ENCODE measurements around the gene GJB5. TPM values are rescaled to one million over a fixed set of nuclear protein-coding genes. Genes with fewer than 3 reads are reported as not detected.

Gene GJB5
- total and polyA plus RNA-seq, 4 donors, result 0.17 to 1.6 (median 0.56) TPM

DNA sequence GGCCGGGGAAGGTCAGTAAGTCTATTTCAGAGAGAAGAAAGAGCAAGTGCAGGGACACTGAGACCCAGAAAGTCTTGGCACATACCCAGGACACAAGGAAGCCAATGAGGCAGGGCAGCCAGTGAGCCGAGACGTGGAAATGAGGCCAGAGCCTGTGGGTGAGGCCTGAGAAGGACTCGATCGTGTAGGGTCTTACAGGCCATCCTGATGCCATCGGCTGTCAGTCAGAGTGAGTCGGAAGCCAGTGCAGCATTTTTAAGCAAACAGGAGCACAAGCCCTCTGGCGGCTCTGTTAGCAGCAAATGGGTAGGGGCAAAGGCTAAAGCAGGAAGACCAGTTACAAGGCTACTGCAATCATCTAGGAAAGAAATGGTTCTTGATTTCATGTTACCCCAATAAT is 20.1 kb downstream of the GJB5 start:
- TF ChIP-seq, protein P1, sequence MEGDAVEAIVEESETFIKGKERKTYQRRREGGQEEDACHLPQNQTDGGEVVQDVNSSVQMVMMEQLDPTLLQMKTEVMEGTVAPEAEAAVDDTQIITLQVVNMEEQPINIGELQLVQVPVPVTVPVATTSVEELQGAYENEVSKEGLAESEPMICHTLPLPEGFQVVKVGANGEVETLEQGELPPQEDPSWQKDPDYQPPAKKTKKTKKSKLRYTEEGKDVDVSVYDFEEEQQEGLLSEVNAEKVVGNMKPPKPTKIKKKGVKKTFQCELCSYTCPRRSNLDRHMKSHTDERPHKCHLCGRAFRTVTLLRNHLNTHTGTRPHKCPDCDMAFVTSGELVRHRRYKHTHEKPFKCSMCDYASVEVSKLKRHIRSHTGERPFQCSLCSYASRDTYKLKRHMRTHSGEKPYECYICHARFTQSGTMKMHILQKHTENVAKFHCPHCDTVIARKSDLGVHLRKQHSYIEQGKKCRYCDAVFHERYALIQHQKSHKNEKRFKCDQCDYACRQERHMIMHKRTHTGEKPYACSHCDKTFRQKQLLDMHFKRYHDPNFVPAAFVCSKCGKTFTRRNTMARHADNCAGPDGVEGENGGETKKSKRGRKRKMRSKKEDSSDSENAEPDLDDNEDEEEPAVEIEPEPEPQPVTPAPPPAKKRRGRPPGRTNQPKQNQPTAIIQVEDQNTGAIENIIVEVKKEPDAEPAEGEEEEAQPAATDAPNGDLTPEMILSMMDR (IDR thresholded peaks at IDR 0.05; ENCODE audit: control extremely low read depth, extremely low read depth), result no peak
- H3K27me3 ChIP-seq (ENCODE audit: control insufficient read depth in 3 of 3, insufficient read depth in 3 of 3, low read length in 2 of 3), result peaks cover 0 to 12% (median 12%) of the 10 kb centered on the region in 3 donors
- no peak overlapping the region for H3K4me3 ChIP-seq
- ATAC-seq (ENCODE audit: insufficient read depth, low FRiP score), result no peak
- no peaks in the 10 kb centered on the region for H3K36me3 ChIP-seq (ENCODE audit: control insufficient read depth in 4 of 4, insufficient read depth in 4 of 4, low read length in 4 of 4)
- peaks cover 0 to 1% (median 0%) of the 10 kb centered on the region in 4 donors for H3K9me3 ChIP-seq (ENCODE audit: control insufficient read depth in 4 of 4, insufficient read depth in 3 of 4, low read length in 3 of 4)
- no peak overlapping the region for H3K9ac ChIP-seq (ENCODE audit: insufficient read depth in 1 of 2, low read length in 2 of 2)
- DNase-seq, result no peak
- WGBS, 2 donors, result 65 to 75% methylated on average over 8 of the region's 8 CpGs
- H3K4me1 ChIP-seq (ENCODE audit: control insufficient read depth in 5 of 5, insufficient read depth in 5 of 5, low read length in 5 of 5), result no peaks in the 10 kb centered on the region
- H3K27ac ChIP-seq (ENCODE audit: low read depth in 1 of 2, low read length in 1 of 2), result no peak overlapping the region

DNA sequence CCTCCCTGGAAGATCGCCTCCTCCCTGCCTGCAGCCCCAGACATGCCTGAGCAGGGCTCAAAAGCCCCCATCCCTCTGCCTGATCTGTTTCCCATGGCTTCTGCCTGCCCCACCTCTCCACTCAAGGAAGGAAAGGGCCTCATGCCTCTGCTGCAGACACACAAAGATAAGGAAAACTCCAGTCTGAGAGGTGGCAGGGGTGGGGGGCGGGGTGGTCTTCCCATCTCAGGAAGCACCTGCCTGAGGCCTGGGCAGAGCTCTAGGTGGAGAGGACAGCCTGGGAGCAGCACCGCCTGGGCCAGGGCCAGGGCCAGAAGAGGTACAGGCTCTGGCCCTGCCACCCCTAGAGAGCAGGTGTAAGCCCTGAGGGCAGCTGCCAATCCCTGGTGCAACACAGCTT is 22.1 kb downstream of the GJB5 start:
- no peak overlapping the region for H3K27ac ChIP-seq (ENCODE audit: low read depth in 1 of 2, low read length in 1 of 2)
- DNase-seq, result no peak
- H3K9me3 ChIP-seq (ENCODE audit: control insufficient read depth in 4 of 4, insufficient read depth in 3 of 4, low read length in 3 of 4), result peaks cover 0 to 1% (median 0%) of the 10 kb centered on the region in 4 donors
- no peak for ATAC-seq (ENCODE audit: insufficient read depth, low FRiP score)
- H3K4me1 ChIP-seq (ENCODE audit: control insufficient read depth in 5 of 5, insufficient read depth in 5 of 5, low read length in 5 of 5), result peaks cover 0 to 8% (median 0%) of the 10 kb centered on the region in 5 donors
- H3K4me3 ChIP-seq, result no peak overlapping the region
- H3K9ac ChIP-seq (ENCODE audit: insufficient read depth in 1 of 2, low read length in 2 of 2), result no peak overlapping the region
- no peaks in the 10 kb centered on the region for H3K36me3 ChIP-seq (ENCODE audit: control insufficient read depth in 4 of 4, insufficient read depth in 4 of 4, low read length in 4 of 4)
- 39 to 57% methylated on average over 3 of the region's 3 CpGs for WGBS, 2 donors
- TF ChIP-seq, protein P1 (IDR thresholded peaks at IDR 0.05; ENCODE audit: control extremely low read depth, extremely low read depth), result no peak
- peaks cover 0 to 26% (median 21%) of the 10 kb centered on the region in 3 donors for H3K27me3 ChIP-seq (ENCODE audit: control insufficient read depth in 3 of 3, insufficient read depth in 3 of 3, low read length in 2 of 3)

DNA sequence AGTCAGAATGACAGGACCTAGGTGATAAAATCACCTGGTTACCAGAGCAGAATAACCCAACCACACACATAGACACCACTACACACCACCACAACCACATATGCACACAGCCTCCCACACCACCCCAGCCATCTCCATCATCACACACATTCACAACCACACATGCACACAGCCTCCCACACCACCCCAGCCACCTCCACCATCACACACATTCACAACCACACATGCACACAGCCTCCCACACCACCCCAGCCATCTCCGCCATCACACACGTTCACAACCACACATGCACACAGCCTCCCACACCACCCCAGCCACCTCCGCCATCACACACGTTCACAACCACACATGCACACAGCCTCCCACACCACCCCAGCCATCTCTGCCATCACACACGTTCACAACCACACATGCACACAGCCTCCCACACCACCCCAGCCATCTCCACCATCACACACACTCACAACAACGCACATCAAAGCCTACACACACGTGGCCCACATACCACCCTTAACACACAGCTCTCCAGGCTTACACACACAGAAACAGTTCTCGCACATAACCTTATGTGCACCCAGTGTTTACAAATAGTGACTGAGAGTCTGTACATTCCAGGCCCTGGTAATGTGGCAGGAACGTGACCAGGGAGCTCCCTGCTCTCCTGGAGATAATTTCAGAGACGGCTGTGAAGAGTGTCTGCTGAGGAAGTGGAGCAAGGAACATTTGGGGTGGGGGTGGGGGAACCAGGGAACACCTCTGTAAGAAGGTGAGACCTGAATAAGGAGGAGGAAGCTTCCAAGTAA is 22.9 kb downstream of the GJB5 start:
- 43 to 60% methylated on average over 10 of the region's 10 CpGs for WGBS, 2 donors

More for the DNA sequence above, 22.9 kb downstream of the GJB5 start:
- Histone ChIP-seq H3K9ac (ENCODE audit: insufficient read depth in 1 of 2, low read length in 2 of 2) (no peak overlapping the region), H3K4me1 (ENCODE audit: control insufficient read depth in 5 of 5, insufficient read depth in 5 of 5, low read length in 5 of 5) (peaks cover 0 to 8% (median 0%) of the 10 kb centered on the region in 5 donors), H3K27ac (ENCODE audit: low read depth in 1 of 2, low read length in 1 of 2) (no peak overlapping the region), H3K9me3 (ENCODE audit: control insufficient read depth in 4 of 4, insufficient read depth in 3 of 4, low read length in 3 of 4) (peaks cover 0 to 1% (median 0%) of the 10 kb centered on the region in 4 donors), H3K36me3 (ENCODE audit: control insufficient read depth in 4 of 4, insufficient read depth in 4 of 4, low read length in 4 of 4) (no peaks in the 10 kb centered on the region), H3K27me3 (ENCODE audit: control insufficient read depth in 3 of 3, insufficient read depth in 3 of 3, low read length in 2 of 3) (peaks cover 0 to 33% (median 26%) of the 10 kb centered on the region in 3 donors), H3K4me3 (no peak overlapping the region)
- TF ChIP-seq, protein P1 (IDR thresholded peaks at IDR 0.05; ENCODE audit: control extremely low read depth, extremely low read depth), result no peak
- no peak for DNase-seq
- no peak for ATAC-seq (ENCODE audit: insufficient read depth, low FRiP score)
